Measurements from ENCODE around the gene CYS1.

DNA sequence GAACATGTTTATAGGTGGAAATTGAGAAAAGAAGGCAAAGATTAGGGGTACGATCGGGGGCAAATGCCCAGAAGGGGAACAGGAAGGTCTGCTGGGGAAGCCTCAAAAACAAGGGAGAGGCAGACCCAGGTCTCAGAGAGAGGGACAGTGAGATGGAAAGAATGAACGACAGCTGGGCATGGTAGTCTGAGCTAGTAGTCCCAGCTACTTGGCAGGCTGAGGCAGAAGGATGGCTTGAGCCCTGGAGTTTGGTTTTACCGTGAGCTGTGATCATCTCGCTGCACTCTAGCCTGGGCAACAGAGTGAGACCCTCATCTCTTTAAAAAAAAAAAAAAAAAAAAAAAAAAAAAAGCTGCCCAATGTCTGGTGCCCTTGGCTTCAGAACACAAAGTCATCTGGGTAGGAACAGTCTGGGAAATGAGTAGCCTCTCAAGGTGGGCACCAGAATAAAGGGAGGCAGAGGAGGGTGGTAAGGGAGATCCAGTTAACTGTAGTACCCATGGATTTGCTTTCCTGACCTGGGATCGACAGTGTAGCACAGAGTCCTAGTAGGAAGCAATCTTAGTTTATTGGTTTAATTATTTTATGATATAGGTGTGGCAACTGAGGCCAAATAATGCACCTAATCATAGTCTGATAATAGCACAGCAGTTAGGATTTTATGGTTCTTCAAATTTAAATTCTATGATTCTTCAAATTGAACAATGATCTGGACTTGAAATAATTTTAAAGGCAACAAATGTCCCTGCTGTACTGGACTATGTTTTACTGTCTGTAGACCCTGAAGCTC is 45.8 kb upstream of the CYS1 start:
- TF ChIP-seq TAF1 (IDR thresholded peaks at IDR 0.05; ENCODE audit: low read depth): no peak
- TF ChIP-seq, protein P1, sequence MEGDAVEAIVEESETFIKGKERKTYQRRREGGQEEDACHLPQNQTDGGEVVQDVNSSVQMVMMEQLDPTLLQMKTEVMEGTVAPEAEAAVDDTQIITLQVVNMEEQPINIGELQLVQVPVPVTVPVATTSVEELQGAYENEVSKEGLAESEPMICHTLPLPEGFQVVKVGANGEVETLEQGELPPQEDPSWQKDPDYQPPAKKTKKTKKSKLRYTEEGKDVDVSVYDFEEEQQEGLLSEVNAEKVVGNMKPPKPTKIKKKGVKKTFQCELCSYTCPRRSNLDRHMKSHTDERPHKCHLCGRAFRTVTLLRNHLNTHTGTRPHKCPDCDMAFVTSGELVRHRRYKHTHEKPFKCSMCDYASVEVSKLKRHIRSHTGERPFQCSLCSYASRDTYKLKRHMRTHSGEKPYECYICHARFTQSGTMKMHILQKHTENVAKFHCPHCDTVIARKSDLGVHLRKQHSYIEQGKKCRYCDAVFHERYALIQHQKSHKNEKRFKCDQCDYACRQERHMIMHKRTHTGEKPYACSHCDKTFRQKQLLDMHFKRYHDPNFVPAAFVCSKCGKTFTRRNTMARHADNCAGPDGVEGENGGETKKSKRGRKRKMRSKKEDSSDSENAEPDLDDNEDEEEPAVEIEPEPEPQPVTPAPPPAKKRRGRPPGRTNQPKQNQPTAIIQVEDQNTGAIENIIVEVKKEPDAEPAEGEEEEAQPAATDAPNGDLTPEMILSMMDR (IDR thresholded peaks at IDR 0.05; ENCODE audit: poor library complexity, severe bottlenecking): no peak
- no peak for TF ChIP-seq EZH2 (IDR thresholded peaks at IDR 0.05; ENCODE audit: borderline replicate concordance, insufficient read depth, low read length, poor library complexity, severe bottlenecking)
- no peak for TF ChIP-seq RAD21 (conservative IDR thresholded peaks at IDR 0.05)

Measured in neural cell (in vitro differentiated cells).